Measurements from ENCODE around the gene RPL4. TPM values are rescaled to one million over a fixed set of nuclear protein-coding genes. Genes with fewer than 3 reads are reported as not detected.
"Not testable (repeated sequence)": the region's sequence is repeated elsewhere in the genome, so short reads cannot be mapped to it uniquely, and the experiment has no call there.

RPL4 gene
- total RNA-seq, 1 donor from 2014 or later: 7,725 TPM

GRCh38 chr15:66474135-66474534, 30.5 kb downstream of the RPL4 start:
- H3K4me3 ChIP-seq: no peak overlapping the region
- no peaks in the 10 kb centered on the region for H3K9me3 ChIP-seq (ENCODE audit: low read depth)
- peak overlapping the region; percentile 6 for H3K4me2 ChIP-seq
- H3F3A ChIP-seq (ENCODE audit: low read depth): peaks cover 13% of the 10 kb centered on the region
- H3K79me2 ChIP-seq (ENCODE audit: low read depth): peaks cover 10% of the 10 kb centered on the region
- peaks cover 35% of the 10 kb centered on the region for H3K4me1 ChIP-seq
- H2AFZ ChIP-seq (replicated peaks): no peak overlapping the region
- no peak overlapping the region for H3K9ac ChIP-seq
- no peak overlapping the region for H3K27ac ChIP-seq
- TF ChIP-seq EZH2 (IDR thresholded peaks at IDR 0.05) (no peak), CTCF (IDR thresholded peaks at IDR 0.05) (no peak), EZH2phosphoT487 (IDR thresholded peaks at IDR 0.05) (no peak)
- Mint-ChIP-seq H3K4me1 (peaks cover 24% of the 10 kb centered on the region), H3K27me3 (ENCODE audit: insufficient read depth, low read depth) (peaks cover 2% of the 10 kb centered on the region), H3K36me3 (peaks cover 3% of the 10 kb centered on the region), H3K9me3 (no peaks in the 10 kb centered on the region), H3K4me3 (no peak overlapping the region), H3K27ac (peak overlapping the region; percentile 76)
- H4K20me1 ChIP-seq (ENCODE audit: low read depth): peaks cover 33% of the 10 kb centered on the region
- DNase-seq (ENCODE audit: low spot score): no peak
- H3K27me3 ChIP-seq: no peaks in the 10 kb centered on the region
- no peaks in the 10 kb centered on the region for H3K36me3 ChIP-seq

GRCh38 chr15:66472176-66472999, 32.3 kb downstream of the RPL4 start:
- peaks cover 2% of the 10 kb centered on the region for H3K27me3 Mint-ChIP-seq (ENCODE audit: insufficient read depth, low read depth)
- no peak overlapping the region for H3K4me3 Mint-ChIP-seq
- Histone ChIP-seq H3K36me3 (no peaks in the 10 kb centered on the region), H3K27me3 (no peaks in the 10 kb centered on the region), H3K9me3 (ENCODE audit: low read depth) (no peaks in the 10 kb centered on the region), H3F3A (ENCODE audit: low read depth) (peaks cover 13% of the 10 kb centered on the region), H3K4me1 (peaks cover 35% of the 10 kb centered on the region), H3K27ac (no peak overlapping the region), H3K4me2 (no peak overlapping the region), H3K9ac (no peak overlapping the region), H3K4me3 (no peak overlapping the region), H3K79me2 (ENCODE audit: low read depth) (peaks cover 10% of the 10 kb centered on the region), H4K20me1 (ENCODE audit: low read depth) (peaks cover 30% of the 10 kb centered on the region), H2AFZ (replicated peaks) (no peak overlapping the region)
- peaks cover 22% of the 10 kb centered on the region for H3K4me1 Mint-ChIP-seq
- no peak overlapping the region for H3K27ac Mint-ChIP-seq
- H3K9me3 Mint-ChIP-seq: no peaks in the 10 kb centered on the region
- DNase-seq (ENCODE audit: low spot score): no peak
- no peak for TF ChIP-seq EZH2 (IDR thresholded peaks at IDR 0.05)
- no peak for TF ChIP-seq EZH2phosphoT487 (IDR thresholded peaks at IDR 0.05)
- TF ChIP-seq CTCF (IDR thresholded peaks at IDR 0.05): no peak
- peaks cover 6% of the 10 kb centered on the region for H3K36me3 Mint-ChIP-seq

GRCh38 chr15:66470825-66471224, 33.8 kb downstream of the RPL4 start:
- H3K4me3 Mint-ChIP-seq: not testable (repeated sequence)

GRCh38 chr15:66467162-66468040, 37.3 kb downstream of the RPL4 start:
- not testable (repeated sequence) for H3F3A ChIP-seq (ENCODE audit: low read depth); H2AFZ ChIP-seq (replicated peaks); H3K4me3 Mint-ChIP-seq; H3K27ac Mint-ChIP-seq; H3K79me2 ChIP-seq (ENCODE audit: low read depth); H4K20me1 ChIP-seq (ENCODE audit: low read depth); H3K4me3 ChIP-seq; H3K27ac ChIP-seq; H3K9me3 ChIP-seq (ENCODE audit: low read depth); H3K9me3 Mint-ChIP-seq; DNase-seq (ENCODE audit: low spot score); H3K9ac ChIP-seq; H3K4me1 Mint-ChIP-seq; H3K27me3 ChIP-seq; H3K36me3 ChIP-seq; H3K27me3 Mint-ChIP-seq (ENCODE audit: insufficient read depth, low read depth); H3K4me2 ChIP-seq; H3K4me1 ChIP-seq
- H3K36me3 Mint-ChIP-seq: peaks cover 28% of the 10 kb centered on the region

More at GRCh38 chr15:66470825-66471224, 33.8 kb downstream of the RPL4 start:
- H3K27ac Mint-ChIP-seq; H3K9me3 ChIP-seq (ENCODE audit: low read depth); H3K27ac ChIP-seq; H3K4me2 ChIP-seq; H3K4me3 ChIP-seq; H3K36me3 ChIP-seq; H3K27me3 ChIP-seq; H3K27me3 Mint-ChIP-seq (ENCODE audit: insufficient read depth, low read depth); DNase-seq (ENCODE audit: low spot score); H3K9ac ChIP-seq; H3K9me3 Mint-ChIP-seq; H2AFZ ChIP-seq (replicated peaks): not testable (repeated sequence)
- peaks cover 10% of the 10 kb centered on the region for H3K79me2 ChIP-seq (ENCODE audit: low read depth)
- H3K4me1 ChIP-seq: peaks cover 29% of the 10 kb centered on the region
- Mint-ChIP-seq H3K36me3 (peaks cover 11% of the 10 kb centered on the region), H3K4me1 (peaks cover 22% of the 10 kb centered on the region)
- H4K20me1 ChIP-seq (ENCODE audit: low read depth): peaks cover 16% of the 10 kb centered on the region
- H3F3A ChIP-seq (ENCODE audit: low read depth): peaks cover 13% of the 10 kb centered on the region

GRCh38 chr15:66465294-66465693, 39.4 kb downstream of the RPL4 start:
- not testable (repeated sequence) for H3K27me3 ChIP-seq; H3K4me1 ChIP-seq; DNase-seq (ENCODE audit: low spot score); H3K27ac ChIP-seq; H3K27me3 Mint-ChIP-seq (ENCODE audit: insufficient read depth, low read depth); H3K79me2 ChIP-seq (ENCODE audit: low read depth); H4K20me1 ChIP-seq (ENCODE audit: low read depth); H3K9me3 ChIP-seq (ENCODE audit: low read depth); H3K4me3 Mint-ChIP-seq; H3K9ac ChIP-seq; H3F3A ChIP-seq (ENCODE audit: low read depth); H3K4me3 ChIP-seq; H3K27ac Mint-ChIP-seq; H2AFZ ChIP-seq (replicated peaks); H3K9me3 Mint-ChIP-seq; H3K4me2 ChIP-seq; H3K4me1 Mint-ChIP-seq; H3K36me3 ChIP-seq
- H3K36me3 Mint-ChIP-seq: peaks cover 26% of the 10 kb centered on the region
